DOHH2 (cell line): ENCODE measurements around the gene EVC2.

Experiments used
- H3F3A ChIP-seq: fragments of 200-600 bp; sonication (generic), shearing (Covaris generic); 2 replicates; pipeline ENCODE4 v1.6.0; 2016; ENCODE audit warnings: antibody characterized with exemption, mild to moderate bottlenecking; ENCODE audit not compliant: control insufficient read depth, insufficient read depth
- H3K27ac ChIP-seq: fragments of 200-600 bp; sonication (generic); 2 replicates; pipeline ENCODE4 v1.5.1; 2014; ENCODE audit warnings: low read depth, mild to moderate bottlenecking, low read length, moderate library complexity
- H3K27me3 ChIP-seq: fragments of 200-600 bp; sonication (generic); 2 replicates; pipeline ENCODE4 v1.6.1; 2014; ENCODE audit warnings: mild to moderate bottlenecking, low read length, mixed read lengths; ENCODE audit not compliant: control insufficient read depth
- H3K36me3 ChIP-seq: fragments of 200-600 bp; sonication (generic); 2 replicates; pipeline ENCODE4 v1.6.1; 2014; ENCODE audit warnings: mild to moderate bottlenecking, low read length, moderate library complexity, mixed read lengths; ENCODE audit not compliant: control insufficient read depth
- H3K4me1 ChIP-seq: fragments of 200-600 bp; sonication (generic); 2 replicates; pipeline ENCODE4 v1.6.1; 2014; ENCODE audit warnings: mild to moderate bottlenecking, low read length, mixed read lengths; ENCODE audit not compliant: control insufficient read depth
- H3K4me2 ChIP-seq: fragments of 200-600 bp; sonication (generic); 2 replicates; pipeline ENCODE4 v1.6.0; 2014; ENCODE audit warnings: mild to moderate bottlenecking, low read length, moderate library complexity
- H3K4me3 ChIP-seq: fragments of 200-600 bp; sonication (generic); 2 replicates; pipeline ENCODE4 v1.5.1; 2014; ENCODE audit warnings: mild to moderate bottlenecking, low read length, mixed read lengths
- H3K79me2 ChIP-seq: fragments of 200-600 bp; sonication (generic); 2 replicates; pipeline ENCODE4 v1.6.1; 2014; ENCODE audit warnings: mild to moderate bottlenecking, low read length, mixed read lengths; ENCODE audit not compliant: control insufficient read depth
- H3K9me2 ChIP-seq: fragments of 200-600 bp; sonication (generic); replicated peaks from 2 replicates; pipeline ENCODE4 v1.6.1; 2014; ENCODE audit warnings: mild to moderate bottlenecking, low read length, mixed read lengths; ENCODE audit not compliant: control insufficient read depth
- H3K9me3 ChIP-seq: fragments of 200-600 bp; sonication (generic); 2 replicates; pipeline ENCODE4 v1.6.1; 2014; ENCODE audit warnings: antibody characterized with exemption, low read length, mixed read lengths; ENCODE audit not compliant: control insufficient read depth, insufficient read depth
- H4K20me1 ChIP-seq: fragments of 200-600 bp; sonication (generic); 2 replicates; pipeline ENCODE4 v1.6.0; 2014; ENCODE audit warnings: low read depth, mild to moderate bottlenecking, antibody characterized with exemption, low read length, moderate library complexity; ENCODE audit not compliant: control insufficient read depth, insufficient read depth
- EZH2phosphoT487 ChIP-seq: fragments of 200-600 bp; sonication (generic); IDR thresholded peaks from 2 replicates; pipeline ENCODE4 v1.6.1; 2017; ENCODE audit warnings: borderline replicate concordance, mild to moderate bottlenecking, antibody characterized with exemption, low read length, moderate library complexity, mixed read lengths
- TF ChIP-seq, protein P1 (sequence below): fragments of 200-600 bp; sonication (generic); IDR thresholded peaks from one replicate; pipeline ENCODE4 v1.5.1; 2014; ENCODE audit warnings: antibody characterized with exemption, mild to moderate bottlenecking, low read depth, low read length; ENCODE audit not compliant: poor library complexity, severe bottlenecking

Gene EVC2, protein sequence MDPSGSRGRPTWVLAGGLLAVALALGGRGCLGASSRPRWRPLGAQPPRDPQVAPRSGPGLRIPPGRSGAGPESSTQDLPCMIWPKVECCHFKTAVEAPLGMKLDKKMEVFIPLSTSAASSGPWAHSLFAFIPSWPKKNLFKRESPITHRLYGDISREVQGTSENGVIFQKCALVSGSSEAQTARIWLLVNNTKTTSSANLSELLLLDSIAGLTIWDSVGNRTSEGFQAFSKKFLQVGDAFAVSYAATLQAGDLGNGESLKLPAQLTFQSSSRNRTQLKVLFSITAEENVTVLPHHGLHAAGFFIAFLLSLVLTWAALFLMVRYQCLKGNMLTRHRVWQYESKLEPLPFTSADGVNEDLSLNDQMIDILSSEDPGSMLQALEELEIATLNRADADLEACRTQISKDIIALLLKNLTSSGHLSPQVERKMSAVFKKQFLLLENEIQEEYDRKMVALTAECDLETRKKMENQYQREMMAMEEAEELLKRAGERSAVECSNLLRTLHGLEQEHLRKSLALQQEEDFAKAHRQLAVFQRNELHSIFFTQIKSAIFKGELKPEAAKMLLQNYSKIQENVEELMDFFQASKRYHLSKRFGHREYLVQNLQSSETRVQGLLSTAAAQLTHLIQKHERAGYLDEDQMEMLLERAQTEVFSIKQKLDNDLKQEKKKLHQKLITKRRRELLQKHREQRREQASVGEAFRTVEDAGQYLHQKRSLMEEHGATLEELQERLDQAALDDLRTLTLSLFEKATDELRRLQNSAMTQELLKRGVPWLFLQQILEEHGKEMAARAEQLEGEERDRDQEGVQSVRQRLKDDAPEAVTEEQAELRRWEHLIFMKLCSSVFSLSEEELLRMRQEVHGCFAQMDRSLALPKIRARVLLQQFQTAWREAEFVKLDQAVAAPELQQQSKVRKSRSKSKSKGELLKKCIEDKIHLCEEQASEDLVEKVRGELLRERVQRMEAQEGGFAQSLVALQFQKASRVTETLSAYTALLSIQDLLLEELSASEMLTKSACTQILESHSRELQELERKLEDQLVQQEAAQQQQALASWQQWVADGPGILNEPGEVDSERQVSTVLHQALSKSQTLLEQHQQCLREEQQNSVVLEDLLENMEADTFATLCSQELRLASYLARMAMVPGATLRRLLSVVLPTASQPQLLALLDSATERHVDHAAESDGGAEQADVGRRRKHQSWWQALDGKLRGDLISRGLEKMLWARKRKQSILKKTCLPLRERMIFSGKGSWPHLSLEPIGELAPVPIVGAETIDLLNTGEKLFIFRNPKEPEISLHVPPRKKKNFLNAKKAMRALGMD

DNA sequence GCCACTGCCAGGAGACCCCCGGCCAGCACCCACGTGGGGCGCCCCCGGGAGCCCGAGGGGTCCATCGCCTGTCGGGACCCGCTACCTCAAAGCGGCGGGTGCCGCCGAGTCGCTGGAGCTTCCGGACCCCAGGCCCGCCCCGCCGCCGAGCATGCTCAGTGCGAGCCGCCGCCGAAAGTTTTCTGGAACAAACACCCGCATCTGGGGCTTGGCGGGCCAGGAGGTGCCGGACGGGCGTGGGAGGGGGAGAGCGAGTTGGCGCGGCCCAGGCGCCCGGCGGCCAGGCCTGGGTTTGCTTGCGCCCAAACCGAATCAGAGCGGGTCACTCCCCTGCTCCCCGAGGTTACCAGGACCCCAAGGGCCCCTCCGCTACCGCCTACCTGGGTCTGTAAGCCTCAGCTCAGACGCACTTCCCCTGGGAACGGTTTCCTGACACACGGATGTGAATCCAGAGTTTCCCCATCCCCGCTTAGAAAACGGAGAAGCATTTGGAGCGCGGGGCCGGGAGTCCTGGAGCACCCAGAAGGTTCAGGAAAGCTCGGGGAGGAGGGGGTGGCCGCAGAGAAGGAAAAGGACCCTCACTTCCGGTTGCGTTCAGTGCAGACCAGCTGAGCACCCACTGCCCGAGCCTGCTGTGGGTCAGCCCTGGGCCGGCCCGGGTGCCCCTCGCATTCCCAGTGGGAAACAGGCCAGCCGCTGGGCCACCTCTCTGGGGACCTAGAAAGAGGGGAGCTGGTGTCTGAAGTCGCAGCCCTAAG is at the start of gene EVC2:
TSS of gene EVC2 (minus strand) at position 111 of the 758 bp plus-strand sequence. CDS start at position 65, 46 bp downstream.
- Histone ChIP-seq H3K9me2 (no peaks in the 10 kb centered on the region), H3K4me2 (no peak within 1 kb of the TSS), H3K4me3 (no peak within 1 kb of the TSS), H3K79me2 (no peaks in the 10 kb centered on the region), H4K20me1 (no peaks in the 10 kb centered on the region), H3K27ac (no peak within 1 kb of the TSS), H3F3A (no peaks in the 10 kb centered on the region), H3K27me3 (no peaks in the 10 kb centered on the region), H3K36me3 (no peaks in the 10 kb centered on the region), H3K9me3 (no peaks in the 10 kb centered on the region), H3K4me1 (no peaks in the 10 kb centered on the region)
- TF ChIP-seq, protein P1, sequence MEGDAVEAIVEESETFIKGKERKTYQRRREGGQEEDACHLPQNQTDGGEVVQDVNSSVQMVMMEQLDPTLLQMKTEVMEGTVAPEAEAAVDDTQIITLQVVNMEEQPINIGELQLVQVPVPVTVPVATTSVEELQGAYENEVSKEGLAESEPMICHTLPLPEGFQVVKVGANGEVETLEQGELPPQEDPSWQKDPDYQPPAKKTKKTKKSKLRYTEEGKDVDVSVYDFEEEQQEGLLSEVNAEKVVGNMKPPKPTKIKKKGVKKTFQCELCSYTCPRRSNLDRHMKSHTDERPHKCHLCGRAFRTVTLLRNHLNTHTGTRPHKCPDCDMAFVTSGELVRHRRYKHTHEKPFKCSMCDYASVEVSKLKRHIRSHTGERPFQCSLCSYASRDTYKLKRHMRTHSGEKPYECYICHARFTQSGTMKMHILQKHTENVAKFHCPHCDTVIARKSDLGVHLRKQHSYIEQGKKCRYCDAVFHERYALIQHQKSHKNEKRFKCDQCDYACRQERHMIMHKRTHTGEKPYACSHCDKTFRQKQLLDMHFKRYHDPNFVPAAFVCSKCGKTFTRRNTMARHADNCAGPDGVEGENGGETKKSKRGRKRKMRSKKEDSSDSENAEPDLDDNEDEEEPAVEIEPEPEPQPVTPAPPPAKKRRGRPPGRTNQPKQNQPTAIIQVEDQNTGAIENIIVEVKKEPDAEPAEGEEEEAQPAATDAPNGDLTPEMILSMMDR, result no peak
- TF ChIP-seq EZH2phosphoT487, result no peak

DNA sequence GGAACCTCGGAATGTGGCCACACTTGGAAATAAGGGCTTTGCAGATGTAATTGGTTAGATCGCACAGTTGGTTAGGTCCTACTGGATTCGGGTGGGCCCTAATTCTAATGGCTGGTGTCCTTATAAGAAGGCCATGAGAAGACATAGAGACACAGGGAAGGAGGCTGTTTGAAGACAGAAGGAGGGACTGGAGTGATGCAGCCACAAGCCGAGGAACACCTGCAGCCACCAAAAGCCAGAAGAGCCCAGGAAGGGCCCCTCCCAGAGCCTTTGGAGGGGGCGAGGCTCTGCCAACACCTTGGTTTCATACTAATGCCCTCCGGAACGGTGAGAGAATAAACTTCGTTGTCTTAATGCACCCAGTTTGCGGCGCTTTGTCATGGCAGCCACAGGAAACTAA is 49.6 kb upstream of the EVC2 start:
- no peak overlapping the region for H3K27ac ChIP-seq
- no peaks in the 10 kb centered on the region for H3K27me3 ChIP-seq
- H3K36me3 ChIP-seq, result no peaks in the 10 kb centered on the region
- H3F3A ChIP-seq, result no peaks in the 10 kb centered on the region
- H4K20me1 ChIP-seq, result no peaks in the 10 kb centered on the region
- no peaks in the 10 kb centered on the region for H3K9me2 ChIP-seq
- no peak for TF ChIP-seq EZH2phosphoT487
- TF ChIP-seq, protein P1, result no peak
- H3K4me2 ChIP-seq, result no peak overlapping the region
- H3K79me2 ChIP-seq, result no peaks in the 10 kb centered on the region
- no peaks in the 10 kb centered on the region for H3K9me3 ChIP-seq
- H3K4me3 ChIP-seq, result no peak overlapping the region
- no peaks in the 10 kb centered on the region for H3K4me1 ChIP-seq

DNA sequence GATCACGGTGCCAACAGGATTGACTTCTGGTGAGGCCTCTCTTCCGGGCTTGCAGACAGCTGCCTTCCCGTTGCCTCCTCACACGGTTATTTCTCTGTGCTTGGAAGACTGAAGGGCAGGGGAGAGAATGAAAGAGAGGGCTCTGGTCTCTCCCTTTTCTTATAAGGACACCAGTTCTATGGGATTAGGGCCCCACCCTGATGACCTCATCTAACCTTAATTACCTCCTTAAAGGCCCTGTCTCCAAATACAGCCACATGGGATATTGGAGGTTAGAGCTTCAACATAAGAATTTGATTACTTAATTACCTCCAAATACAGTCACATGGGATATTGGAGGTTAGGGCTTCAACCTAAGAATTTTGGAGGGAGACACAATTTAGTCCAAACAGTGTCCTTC is 49.2 kb upstream of the EVC2 start:
- no peak for TF ChIP-seq EZH2phosphoT487
- TF ChIP-seq, protein P1, result no peak
- H4K20me1 ChIP-seq, result no peaks in the 10 kb centered on the region
- no peak overlapping the region for H3K4me2 ChIP-seq
- H3K27me3 ChIP-seq, result no peaks in the 10 kb centered on the region
- no peaks in the 10 kb centered on the region for H3K9me3 ChIP-seq
- H3K27ac ChIP-seq, result no peak overlapping the region
- no peaks in the 10 kb centered on the region for H3K79me2 ChIP-seq
- H3K4me1 ChIP-seq, result no peaks in the 10 kb centered on the region
- H3F3A ChIP-seq, result no peaks in the 10 kb centered on the region
- no peak overlapping the region for H3K4me3 ChIP-seq
- no peaks in the 10 kb centered on the region for H3K36me3 ChIP-seq
- H3K9me2 ChIP-seq, result no peaks in the 10 kb centered on the region
